Retina (tissue), 1 donor: Measurements from ENCODE around the gene GIMAP2.

Experiments used
- DNase-seq: peaks from one replicate; pipeline ENCODE4 v3.0.0-alpha.2; 2016

The GIMAP2 gene

DNA sequence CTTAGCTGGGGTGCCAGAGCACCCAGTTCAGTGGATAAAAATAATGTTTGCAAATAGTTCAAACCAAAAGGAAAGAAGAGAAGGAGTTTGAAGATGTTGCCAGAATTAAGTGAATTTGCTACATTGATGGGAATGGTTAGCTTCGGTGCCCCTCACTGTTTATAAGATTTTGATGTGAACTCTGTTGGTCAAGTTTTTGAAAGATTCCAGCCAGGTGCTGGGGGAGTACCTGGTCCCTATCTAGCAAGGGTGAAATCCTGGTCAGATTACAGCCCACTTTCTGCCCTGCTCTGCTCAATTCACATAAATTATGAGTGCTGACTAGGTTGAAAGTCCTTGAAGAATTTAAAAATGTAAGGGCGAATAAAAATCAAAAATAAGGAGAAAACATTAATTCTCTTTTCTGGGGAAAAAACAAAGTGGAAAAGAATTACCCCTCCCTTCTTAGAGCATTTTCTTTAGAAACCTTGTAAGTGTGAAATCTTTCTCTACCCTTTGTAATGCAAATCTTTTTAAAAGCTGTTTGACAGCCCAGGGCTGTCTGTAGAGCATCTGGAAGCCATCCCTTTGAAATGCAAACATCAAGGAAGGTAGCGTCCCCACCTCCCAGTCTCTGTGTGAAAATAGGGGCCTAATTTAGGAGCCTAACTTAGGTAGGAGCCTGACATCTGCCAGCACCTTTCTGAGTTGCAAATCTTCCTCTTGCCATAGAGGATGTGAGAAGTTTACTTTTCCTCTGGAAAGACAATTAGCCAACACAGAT lies 50.3 kb downstream of the GIMAP2 start:
- no peak for DNase-seq

DNA sequence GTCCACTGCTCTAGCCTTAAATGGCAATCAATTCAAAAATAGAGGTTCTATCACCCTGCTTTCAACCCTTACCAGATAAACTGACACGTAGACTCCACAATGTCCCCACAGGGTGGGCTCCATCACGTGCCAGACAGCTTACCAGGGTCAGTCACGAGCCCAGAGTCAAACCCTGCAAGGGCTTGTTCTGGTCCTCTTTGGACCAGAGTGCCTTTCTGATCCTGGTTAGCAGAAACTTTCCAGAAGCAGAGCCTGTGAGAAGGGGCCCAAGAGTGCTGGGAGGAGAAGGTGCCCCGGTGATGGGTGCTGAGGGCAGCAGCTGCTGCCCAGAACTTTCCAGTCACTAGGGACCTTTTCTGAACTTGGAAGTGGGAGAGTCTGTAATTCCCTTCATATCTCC lies 51.4 kb downstream of the GIMAP2 start:
- no peak for DNase-seq

DNA sequence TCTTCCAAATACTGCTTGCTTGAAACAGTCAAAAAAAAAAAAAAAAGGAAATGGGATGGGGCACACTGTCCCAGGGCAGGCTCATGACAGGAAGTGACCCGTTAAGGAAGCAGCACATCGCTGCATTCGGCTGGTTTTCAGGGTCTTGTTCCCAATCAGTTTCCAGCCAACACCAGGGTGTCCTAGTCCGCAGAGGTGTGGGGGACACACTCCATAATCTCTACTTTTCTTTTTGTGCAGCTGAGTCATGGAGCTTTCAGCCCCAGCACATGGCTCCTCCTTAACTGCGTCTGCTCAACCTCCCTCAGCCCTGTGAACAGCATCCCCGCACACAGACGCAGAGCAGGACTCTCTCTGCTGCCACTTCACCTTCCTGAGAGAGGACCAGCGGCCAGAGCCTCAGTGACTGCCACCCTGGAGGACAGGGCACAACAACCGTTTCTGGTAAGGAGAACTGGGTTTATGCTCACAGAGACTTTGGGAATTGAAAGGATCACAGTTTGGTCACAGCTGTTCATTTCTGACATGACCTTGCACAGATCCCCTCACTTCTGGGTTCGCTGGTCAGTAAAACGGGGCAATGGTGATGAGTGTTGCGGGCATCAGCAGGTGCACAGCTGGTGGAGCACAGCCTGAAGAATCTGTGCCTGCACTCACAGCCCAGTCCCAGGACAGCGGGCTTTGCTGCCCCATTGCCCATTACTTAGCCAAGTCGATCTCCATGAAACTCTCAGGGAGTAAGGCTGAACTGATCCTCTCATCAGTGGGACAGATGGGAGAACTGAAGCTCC lies 52.0 kb downstream of the GIMAP2 start, which contains the start of gene GIMAP5:
Gene GIMAP5, plus strand, starts transcription at position 154 of the 791 bp plus-strand sequence. CDS start 3,467 bp downstream, outside the sequence.
- DNase-seq: no peak

DNA sequence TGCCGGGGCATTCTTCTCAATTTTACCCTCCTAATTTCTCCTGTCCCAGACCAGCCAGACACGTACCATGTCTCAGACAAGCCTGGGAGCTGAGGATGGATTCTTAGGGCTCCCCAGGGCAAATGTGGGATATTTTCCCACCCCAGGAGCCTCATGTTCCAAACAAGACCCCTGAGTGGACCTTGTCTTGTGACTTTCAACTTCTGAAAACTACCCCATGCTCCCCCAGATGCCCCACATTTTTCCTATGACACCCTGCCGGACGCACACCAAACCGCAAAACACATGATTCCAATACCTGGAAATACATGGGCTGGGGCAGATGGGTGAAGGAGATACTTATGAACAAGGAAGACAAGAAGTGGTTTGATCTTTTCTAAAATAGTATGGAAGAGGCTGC lies 52.6 kb downstream of the GIMAP2 start:
- no peak for DNase-seq

DNA sequence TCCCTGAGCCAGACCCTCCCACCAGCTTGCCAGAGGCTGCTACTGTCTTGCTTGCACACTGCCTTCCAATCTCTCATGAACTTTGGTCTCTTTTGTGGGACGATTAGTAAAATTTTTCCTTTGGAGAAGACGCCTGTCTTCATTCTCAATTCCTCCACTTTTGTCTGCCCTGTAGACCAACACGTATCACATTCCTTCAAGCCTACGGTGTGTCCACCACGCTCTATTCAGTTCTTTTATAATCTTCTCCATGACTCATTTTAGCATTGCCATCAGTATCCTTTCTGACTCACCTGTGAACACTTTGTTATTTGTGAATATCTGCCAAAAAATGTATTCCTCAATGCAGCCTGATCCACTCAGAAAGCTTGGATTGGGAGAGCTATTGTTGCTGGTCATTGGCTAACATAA lies 53.1 kb downstream of the GIMAP2 start:
- DNase-seq: no peak

DNA sequence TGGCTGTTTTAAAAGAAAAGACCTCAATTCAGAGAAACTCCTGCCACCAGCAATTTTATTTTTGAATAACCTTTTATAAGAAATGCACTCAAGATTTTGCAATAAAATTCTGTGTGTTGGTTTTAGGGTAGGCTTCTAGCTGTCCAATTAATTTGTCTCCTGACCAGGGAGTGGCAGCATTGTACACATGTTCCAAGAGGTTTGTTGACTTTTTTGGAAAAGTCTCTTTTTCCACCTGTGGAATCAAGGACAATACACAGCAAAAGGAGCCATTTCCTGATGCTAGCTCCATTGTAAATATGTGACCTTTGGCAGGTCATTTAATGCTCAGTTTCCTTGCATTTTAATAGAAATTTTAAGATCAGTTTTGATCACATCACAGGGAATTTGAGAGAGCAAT lies 53.5 kb downstream of the GIMAP2 start:
- no peak for DNase-seq

DNA sequence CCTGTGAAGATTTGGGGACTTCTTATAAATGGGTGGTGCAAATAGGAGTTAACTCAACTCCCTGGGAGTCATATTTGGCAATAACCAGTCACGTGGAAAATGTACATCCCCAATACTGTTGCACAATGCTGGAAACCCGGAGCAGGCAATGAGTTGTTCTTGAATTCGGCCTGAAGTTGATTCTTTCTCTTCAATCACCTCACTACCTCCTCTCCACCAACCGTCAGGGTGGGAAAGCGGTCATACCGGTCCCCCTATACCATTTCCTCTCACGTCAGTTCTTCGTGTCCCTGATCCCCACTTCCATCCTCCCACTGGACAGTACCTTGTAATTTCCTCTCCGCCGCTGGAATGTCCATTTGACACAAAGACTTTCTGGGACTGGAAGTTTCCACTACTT lies 54.5 kb downstream of the GIMAP2 start:
- DNase-seq: no peak

DNA sequence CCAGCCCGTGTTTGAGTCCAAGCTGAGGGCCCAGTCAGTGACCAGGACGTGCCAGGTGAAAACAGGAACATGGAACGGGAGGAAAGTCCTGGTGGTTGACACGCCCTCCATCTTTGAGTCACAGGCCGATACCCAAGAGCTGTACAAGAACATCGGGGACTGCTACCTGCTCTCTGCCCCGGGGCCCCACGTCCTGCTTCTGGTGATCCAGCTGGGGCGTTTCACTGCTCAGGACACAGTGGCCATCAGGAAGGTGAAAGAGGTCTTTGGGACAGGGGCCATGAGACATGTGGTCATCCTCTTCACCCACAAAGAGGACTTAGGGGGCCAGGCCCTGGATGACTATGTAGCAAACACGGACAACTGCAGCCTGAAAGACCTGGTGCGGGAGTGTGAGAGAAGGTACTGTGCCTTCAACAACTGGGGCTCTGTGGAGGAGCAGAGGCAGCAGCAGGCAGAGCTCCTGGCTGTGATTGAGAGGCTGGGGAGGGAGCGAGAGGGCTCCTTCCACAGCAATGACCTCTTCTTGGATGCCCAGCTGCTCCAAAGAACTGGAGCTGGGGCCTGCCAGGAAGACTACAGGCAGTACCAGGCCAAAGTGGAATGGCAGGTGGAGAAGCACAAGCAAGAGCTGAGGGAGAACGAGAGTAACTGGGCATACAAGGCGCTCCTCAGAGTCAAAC lies 56.9 kb downstream of the GIMAP2 start:
- DNase-seq: no peak
